HCT116 (cell line): ENCODE results near the gene SFTPD. TPM values are rescaled to one million over a fixed set of nuclear protein-coding genes. Genes with fewer than 3 reads are reported as not detected.

ENCODE experiments used
- ATAC-seq: fragments of 200-7000 bp; cut with Tn5 transposase; 2 replicates; pipeline ENCODE4 v1.9.1; 2020; ENCODE audit warnings: mild to moderate bottlenecking, moderate library complexity
- BruUV-seq: library from RNA; stranded (reverse); fragments of 400-500 nt; replicated peaks from 2 replicates; lab custom pipeline; 2021; lab: Mats Ljungman, UMichigan
- CTCF ChIA-PET: fragments of 300-600 bp; sonication (Branson Sonifier 250); formaldehyde crosslinking; loops from one replicate; lab custom pipeline; 2021; ENCODE audit warnings: antibody characterized with exemption; lab: Charles Lee
- POLR2A ChIA-PET: fragments of 300-600, 350-600 bp; sonication (Branson Sonifier 250); formaldehyde crosslinking; loops from one replicate; lab custom pipeline; 2021; ENCODE audit warnings: antibody characterized with exemption; lab: Charles Lee
- RAD21 ChIA-PET, 2 experiments: fragments of 300-600 bp; sonication (Branson Sonifier 250); formaldehyde crosslinking; loops; one replicate each; lab custom pipeline; 2023; ENCODE audit warnings: low total read pairs in 2 of 2; ENCODE audit not compliant: uncharacterized antibody in 2 of 2, unreplicated experiment in 2 of 2, low non-redundant PET in 1 of 2; lab: Charles Lee
- DNase-seq: peaks from one replicate; pipeline ENCODE4 v3.0.0-alpha.2; 2010; ENCODE audit warnings: low read depth, low spot score
- H2AFZ ChIP-seq: fragments of 200-600 bp; shearing (Covaris generic), sonication (generic); 2 replicates; pipeline ENCODE4 v1.6.1; 2017; ENCODE audit warnings: low read depth, mixed run types, mixed read lengths, antibody characterized with exemption, low read length; ENCODE audit not compliant: poor library complexity, severe bottlenecking
- H3K27ac ChIP-seq: 2 replicates; pipeline ENCODE4 v1.5.1; 2012; ENCODE audit warnings: low read depth, low read length
- H3K27me3 ChIP-seq: fragments of 200-600 bp; sonication (generic); 2 replicates; pipeline ENCODE4 v1.6.1; 2016; ENCODE audit warnings: mixed run types, low read length, mixed read lengths; ENCODE audit not compliant: insufficient read depth
- H3K36me3 ChIP-seq, 2 experiments: fragments of 200-500 bp in 1 of 2; fragments of 200-600 bp in 1 of 2; sonication (Bioruptor generic) in 1 of 2; sonication (generic) in 1 of 2; 2 replicates each; pipeline versions ENCODE4 v1.5.1 to v1.6.1; 2014 to 2016; ENCODE audit warnings: low read length in 2 of 2, inconsistent platforms in 1 of 2, mixed read lengths in 1 of 2, mixed run types in 1 of 2; ENCODE audit not compliant: insufficient read depth in 2 of 2, control insufficient read depth in 1 of 2
- H3K4me1 ChIP-seq, 2 experiments: fragments of 200-600 bp in 1 of 2; sonication (generic) in 1 of 2; 2 replicates each; pipeline versions ENCODE4 v1.5.1 to v1.6.1; 2012 to 2017; ENCODE audit warnings: low read length in 2 of 2, inconsistent platforms in 1 of 2, mild to moderate bottlenecking in 1 of 2, mixed read lengths in 1 of 2, mixed run types in 1 of 2, moderate library complexity in 1 of 2; ENCODE audit not compliant: insufficient read depth in 2 of 2, control insufficient read depth in 1 of 2
- H3K4me2 ChIP-seq: fragments of 200-600 bp; sonication (generic); 2 replicates; pipeline ENCODE4 v1.6.1; 2017; ENCODE audit warnings: mixed run types, low read length, mixed read lengths
- H3K4me3 ChIP-seq, 2 experiments: fragments of 200-600 bp in 1 of 2; sonication (generic) in 1 of 2; replicated peaks in 1 of 2; 2 replicates each; pipeline ENCODE4 v1.5.1; 2011 to 2016; ENCODE audit warnings: low read length in 2 of 2, control low read depth in 1 of 2, low read depth in 1 of 2, mild to moderate bottlenecking in 1 of 2, mixed read lengths in 1 of 2, mixed run types in 1 of 2
- H3K79me2 ChIP-seq: fragments of 200-600 bp; sonication (generic); 2 replicates; pipeline ENCODE4 v1.6.1; 2017; ENCODE audit warnings: mild to moderate bottlenecking, mixed run types, low read length, moderate library complexity, mixed read lengths; ENCODE audit not compliant: insufficient read depth
- H3K9ac ChIP-seq: fragments of 200-600 bp; sonication (generic); 2 replicates; pipeline ENCODE4 v1.6.1; 2016; ENCODE audit warnings: low read length, mixed read lengths
- H3K9me2 ChIP-seq: fragments of 200-600 bp; sonication (generic), shearing (Covaris generic); 2 replicates; pipeline ENCODE4 v1.6.1; 2017; ENCODE audit warnings: mixed run types, mild to moderate bottlenecking, moderate library complexity; ENCODE audit not compliant: insufficient read depth
- H3K9me3 ChIP-seq, 2 experiments: fragments of 200-500 bp in 1 of 2; fragments of 200-600 bp in 1 of 2; sonication (Bioruptor generic) in 1 of 2; sonication (generic) in 1 of 2; 2 replicates each; pipeline ENCODE4 v1.6.1; 2014 to 2017; ENCODE audit warnings: low read length in 2 of 2, mixed read lengths in 2 of 2, inconsistent platforms in 1 of 2, low read depth in 1 of 2, mild to moderate bottlenecking in 1 of 2, mixed run types in 1 of 2, moderate library complexity in 1 of 2; ENCODE audit not compliant: control insufficient read depth in 1 of 2, insufficient read depth in 1 of 2
- H4K20me1 ChIP-seq: fragments of 200-600 bp; sonication (generic), shearing (Covaris generic); 2 replicates; pipeline ENCODE4 v1.6.1; 2017; ENCODE audit warnings: mixed run types, mild to moderate bottlenecking, moderate library complexity; ENCODE audit not compliant: insufficient read depth
- CBX3 ChIP-seq: IDR thresholded peaks from 2 replicates; pipeline ENCODE4 v1.6.1; 2012; ENCODE audit warnings: low read depth
- CEBPB ChIP-seq: IDR thresholded peaks from 2 replicates; pipeline ENCODE4 v1.6.1; 2012; ENCODE audit warnings: low read depth
- ELF1 ChIP-seq: IDR thresholded peaks from 2 replicates; pipeline ENCODE4 v1.6.1; 2012; ENCODE audit warnings: low read depth, borderline replicate concordance
- EZH2phosphoT487 ChIP-seq: fragments of 200-600 bp; IDR thresholded peaks from 2 replicates; pipeline ENCODE4 v1.6.1; 2018; ENCODE audit warnings: antibody characterized with exemption, borderline replicate concordance
- JUND ChIP-seq: IDR thresholded peaks from 2 replicates; pipeline ENCODE4 v1.6.1; 2012
- POLR2AphosphoS5 ChIP-seq: IDR thresholded peaks from 2 replicates; pipeline ENCODE4 v1.6.1; 2011; ENCODE audit warnings: mild to moderate bottlenecking, low read depth, low read length, moderate library complexity
- RAD21 ChIP-seq: IDR thresholded peaks from 2 replicates; pipeline ENCODE4 v1.6.1; 2012; ENCODE audit warnings: low read depth, mild to moderate bottlenecking
- TCF7L2 ChIP-seq: IDR thresholded peaks from 2 replicates; pipeline ENCODE4 v1.7.0; 2011; ENCODE audit warnings: borderline replicate concordance, inconsistent platforms; ENCODE audit not compliant: insufficient read depth, insufficient read length; ENCODE audit errors: extremely low read depth
- ZNF274 ChIP-seq: fragments of 200-500 bp; sonication (Bioruptor generic); IDR thresholded peaks from 2 replicates; pipeline ENCODE4 v1.6.1; 2014; ENCODE audit warnings: mild to moderate bottlenecking, low read depth, low read length, inconsistent platforms
- intact Hi-C: fragments of 100-400 bp; cut with micrococcal nuclease; formaldehyde crosslinking; loops from 2 replicates; pipeline ENCODE4 v1.10.0; 2022
- total RNA-seq: library from RNA; stranded (reverse); gene quantifications from one replicate; pipeline ENCODE4 v1.2.1, GENCODE V29; 2021; ENCODE audit not compliant: unreplicated experiment
- TF ChIP-seq, protein P1 (sequence below), 3 experiments: fragments of 200-600 bp in 1 of 3; sonication (generic) in 1 of 3; IDR thresholded peaks in 2 of 3; conservative IDR thresholded peaks in 1 of 3; 2 replicates each; pipeline ENCODE4 v1.5.1; 2012 to 2017; ENCODE audit warnings: low read depth in 2 of 3, low read length in 2 of 3, antibody characterized with exemption in 1 of 3, borderline replicate concordance in 1 of 3, control low read depth in 1 of 3, mild to moderate bottlenecking in 1 of 3, mixed read lengths in 1 of 3, mixed run types in 1 of 3, moderate library complexity in 1 of 3; ENCODE audit not compliant: insufficient read depth in 1 of 3
- TF ChIP-seq, protein P2 (sequence below): IDR thresholded peaks from 2 replicates; pipeline ENCODE4 v1.6.1; 2012

Gene SFTPD
- total RNA-seq, 1 experiment from 2014 or later: 0.66 TPM

DNA sequence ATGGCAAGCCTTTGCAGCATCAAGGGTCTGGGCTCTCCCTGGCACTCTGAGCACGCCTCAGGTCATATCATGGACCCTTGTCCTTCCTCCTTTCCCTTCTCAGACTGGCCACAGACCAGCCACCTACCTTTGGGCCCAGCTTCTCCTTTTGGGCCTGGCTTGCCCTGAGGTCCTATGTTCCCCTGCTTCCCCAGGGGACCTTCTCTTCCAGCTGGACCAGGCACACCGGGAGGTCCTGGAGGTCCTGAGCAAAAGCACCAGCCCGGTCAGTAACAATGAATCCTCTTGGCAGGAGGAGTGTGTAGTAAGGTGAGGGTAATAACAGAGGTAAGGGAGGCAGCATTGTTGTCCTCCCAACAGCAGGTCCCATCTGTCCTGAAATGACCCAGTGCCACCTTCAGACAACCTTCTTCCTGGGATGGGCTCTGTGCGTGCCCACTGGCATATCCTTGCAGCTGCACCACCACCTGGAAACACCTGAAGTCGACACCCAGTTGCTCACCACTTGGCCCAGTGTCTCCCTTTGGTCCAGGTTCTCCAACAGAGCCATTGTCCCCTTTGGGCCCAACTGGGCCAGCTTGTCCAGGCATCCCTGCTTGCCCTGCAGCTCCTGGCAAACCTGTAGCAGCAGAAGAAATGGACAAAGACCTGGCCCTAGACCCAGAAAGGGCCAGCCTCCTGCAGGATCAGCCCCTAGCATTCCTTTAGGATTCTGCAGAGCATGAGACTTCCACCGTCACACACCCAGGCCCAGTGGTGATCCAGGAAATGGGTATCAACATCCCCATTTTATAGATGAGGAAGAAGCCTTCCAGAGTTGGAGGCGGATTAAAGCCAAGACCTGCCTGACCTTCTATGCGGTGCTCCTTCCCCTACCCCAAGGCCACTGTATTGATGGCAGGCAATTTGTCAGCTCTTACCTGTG, 6.4 kb downstream of the SFTPD start:
- Histone ChIP-seq H3K27me3 (peaks cover 4% of the 10 kb centered on the region; the same call in 1 of the 2 replicates), H3K4me2 (no peak overlapping the region), H3K79me2 (no peaks in the 10 kb centered on the region), H3K27ac (no peak overlapping the region), H3K36me3 (no peaks in the 10 kb centered on the region), H2AFZ (no peak overlapping the region), H3K9me3 (no peaks in the 10 kb centered on the region), H4K20me1 (no peaks in the 10 kb centered on the region), H3K9ac (no peak overlapping the region), H3K9me2 (no peaks in the 10 kb centered on the region), H3K4me1 (no peaks in the 10 kb centered on the region), H3K4me3 (no peak overlapping the region)
- ChIA-PET RAD21 (no interaction called here), POLR2A (no interaction called here), CTCF (interaction anchor here (0.6 kb wide), 1 partner anchor 26 kb away, joined by 3 read pairs; no protein-coding TSS in a partner anchor)
- no peak for ATAC-seq
- intact Hi-C loops: no loop called here
- no TSS peak for BruUV-seq
- DNase-seq: no peak
- TF ChIP-seq, protein P1, sequence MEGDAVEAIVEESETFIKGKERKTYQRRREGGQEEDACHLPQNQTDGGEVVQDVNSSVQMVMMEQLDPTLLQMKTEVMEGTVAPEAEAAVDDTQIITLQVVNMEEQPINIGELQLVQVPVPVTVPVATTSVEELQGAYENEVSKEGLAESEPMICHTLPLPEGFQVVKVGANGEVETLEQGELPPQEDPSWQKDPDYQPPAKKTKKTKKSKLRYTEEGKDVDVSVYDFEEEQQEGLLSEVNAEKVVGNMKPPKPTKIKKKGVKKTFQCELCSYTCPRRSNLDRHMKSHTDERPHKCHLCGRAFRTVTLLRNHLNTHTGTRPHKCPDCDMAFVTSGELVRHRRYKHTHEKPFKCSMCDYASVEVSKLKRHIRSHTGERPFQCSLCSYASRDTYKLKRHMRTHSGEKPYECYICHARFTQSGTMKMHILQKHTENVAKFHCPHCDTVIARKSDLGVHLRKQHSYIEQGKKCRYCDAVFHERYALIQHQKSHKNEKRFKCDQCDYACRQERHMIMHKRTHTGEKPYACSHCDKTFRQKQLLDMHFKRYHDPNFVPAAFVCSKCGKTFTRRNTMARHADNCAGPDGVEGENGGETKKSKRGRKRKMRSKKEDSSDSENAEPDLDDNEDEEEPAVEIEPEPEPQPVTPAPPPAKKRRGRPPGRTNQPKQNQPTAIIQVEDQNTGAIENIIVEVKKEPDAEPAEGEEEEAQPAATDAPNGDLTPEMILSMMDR (IDR thresholded peaks at IDR 0.05 in 2 of 3, conservative IDR thresholded peaks at IDR 0.05 in 1 of 3; ENCODE audit: borderline replicate concordance in 1 of 3, insufficient read depth in 1 of 3, low read depth in 2 of 3, low read length in 2 of 3): no peak
- TF ChIP-seq JUND: no peak
- TF ChIP-seq, protein P2, sequence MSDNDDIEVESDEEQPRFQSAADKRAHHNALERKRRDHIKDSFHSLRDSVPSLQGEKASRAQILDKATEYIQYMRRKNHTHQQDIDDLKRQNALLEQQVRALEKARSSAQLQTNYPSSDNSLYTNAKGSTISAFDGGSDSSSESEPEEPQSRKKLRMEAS: no peak
- TF ChIP-seq ZNF274: no peak
- TF ChIP-seq EZH2phosphoT487: no peak
- no peak for TF ChIP-seq TCF7L2
- no peak for TF ChIP-seq CEBPB
- TF ChIP-seq POLR2AphosphoS5: no peak
- TF ChIP-seq ELF1: no peak
- no peak for TF ChIP-seq RAD21
- TF ChIP-seq CBX3: no peak
